T-cell (primary cell): ENCODE measurements around the gene HOXD12. TPM values are rescaled to one million over a fixed set of nuclear protein-coding genes. Genes with fewer than 3 reads are reported as not detected.
A peak's percentile ranks its signal among the peaks of the same experiment; 100 is the strongest.

Experiments used
- ATAC-seq, 4 experiments: fragments of 200-7000 bp in 3 of 4; fragments of 150-1000 bp in 1 of 4; cut with Tn5 transposase; replicated peaks in 1 of 4; 1 replicate in 3 of 4; 2 replicates in 1 of 4; pipeline ENCODE4 v1.10.0; 2021; ENCODE audit warnings: moderate library complexity in 3 of 4, mild to moderate bottlenecking in 2 of 4, moderate number of reproducible peaks in 1 of 4
- CTCF ChIA-PET, 2 donors: fragments of 300-600 bp; sonication (Branson Sonifier 250); formaldehyde crosslinking; loops; one replicate each; lab custom pipeline; 2022; ENCODE audit warnings: antibody characterized with exemption in 2 of 2; lab: Charles Lee
- POLR2A ChIA-PET, 2 donors: fragments of 300-600 bp; sonication (Branson Sonifier 250); formaldehyde crosslinking; loops; one replicate each; lab custom pipeline; 2022; ENCODE audit warnings: antibody characterized with exemption in 2 of 2; lab: Charles Lee
- DNase-seq, 35 experiments: peaks; one replicate each; pipeline versions ENCODE4 v3.0.0 to v3.0.0-alpha.2; 2013 to 2023
- H3K27ac ChIP-seq: one replicate; pipeline ENCODE4 v1.5.1; 2013; ENCODE audit warnings: low read length
- H3K27me3 ChIP-seq, 2 experiments: replicated peaks in 1 of 2; 1 replicate in 1 of 2; 2 replicates in 1 of 2; pipeline versions ENCODE4 v1.6.1 to v1.7.0; 2013; ENCODE audit warnings: low read length in 1 of 2, mixed read lengths in 1 of 2; ENCODE audit not compliant: control insufficient read depth in 2 of 2, insufficient read depth in 2 of 2; ENCODE audit errors: extremely low read depth in 1 of 2
- H3K36me3 ChIP-seq, 2 donors: 1 replicate in 1 of 2; 2 replicates in 1 of 2; pipeline versions ENCODE4 v1.6.1 to v1.7.0; 2013; ENCODE audit warnings: low read length in 1 of 2; ENCODE audit not compliant: control insufficient read depth in 2 of 2, insufficient read depth in 1 of 2; ENCODE audit errors: extremely low read depth in 1 of 2
- H3K4me1 ChIP-seq, 2 experiments: 1 replicate in 1 of 2; 2 replicates in 1 of 2; pipeline versions ENCODE4 v1.6.1 to v1.7.0; 2013; ENCODE audit warnings: low read length in 2 of 2, mixed read lengths in 1 of 2; ENCODE audit not compliant: insufficient read depth in 2 of 2, control insufficient read depth in 1 of 2; ENCODE audit errors: extremely low read depth in 1 of 2
- H3K4me3 ChIP-seq, 2 donors: 1 replicate in 1 of 2; 2 replicates in 1 of 2; pipeline versions ENCODE4 v1.5.1 to v1.7.0; 2013; ENCODE audit warnings: mild to moderate bottlenecking in 2 of 2, low read length in 1 of 2, moderate library complexity in 1 of 2; ENCODE audit not compliant: control insufficient read depth in 1 of 2; ENCODE audit errors: extremely low read depth in 1 of 2
- H3K9me3 ChIP-seq: 2 replicates; pipeline ENCODE4 v1.7.0; 2013
- H3K27ac Mint-ChIP-seq, 2 donors: one replicate each; pipeline ENCODE4 v1.8.0; 2020 to 2021; ENCODE audit warnings: mild to moderate bottlenecking in 2 of 2, mixed read lengths in 2 of 2
- H3K27me3 Mint-ChIP-seq, 2 donors: one replicate each; pipeline ENCODE4 v1.8.0; 2021 to 2022; ENCODE audit warnings: mixed read lengths in 2 of 2
- H3K36me3 Mint-ChIP-seq: one replicate; pipeline ENCODE4 v1.8.0; 2021; ENCODE audit warnings: mixed read lengths
- H3K4me1 Mint-ChIP-seq, 3 donors: one replicate each; pipeline ENCODE4 v1.8.0; 2020 to 2022; ENCODE audit warnings: mixed read lengths in 3 of 3, mild to moderate bottlenecking in 1 of 3
- H3K4me3 Mint-ChIP-seq, 3 donors: one replicate each; pipeline ENCODE4 v1.8.0; 2020 to 2022; ENCODE audit warnings: mild to moderate bottlenecking in 3 of 3, mixed read lengths in 3 of 3, moderate library complexity in 3 of 3
- H3K9me3 Mint-ChIP-seq, 3 donors: one replicate each; pipeline ENCODE4 v1.8.0; 2020 to 2022; ENCODE audit warnings: mixed read lengths in 3 of 3
- WGBS: methylation state at CpG from one replicate; pipeline ENCODE4 v1.1.5; 2013; ENCODE audit warnings: missing lambda C conversion rate; ENCODE audit not compliant: insufficient coverage; 5-methylcytosine and 5-hydroxymethylcytosine counted together
- total RNA-seq, 35 experiments: library from RNA in 6 of 35; stranded (reverse) in 6 of 35; fragments of 120-200 nt in 1 of 35; gene quantifications; one replicate each; pipeline versions ENCODE4 v1.2.1 to v1.2.4 and lab custom pipeline; 2013 to 2026

The HOXD12 gene
- total RNA-seq, 5 donors from 2014 or later (not counting 1 experiment from before 2014, with no cell fraction given), result not detected

DNA sequence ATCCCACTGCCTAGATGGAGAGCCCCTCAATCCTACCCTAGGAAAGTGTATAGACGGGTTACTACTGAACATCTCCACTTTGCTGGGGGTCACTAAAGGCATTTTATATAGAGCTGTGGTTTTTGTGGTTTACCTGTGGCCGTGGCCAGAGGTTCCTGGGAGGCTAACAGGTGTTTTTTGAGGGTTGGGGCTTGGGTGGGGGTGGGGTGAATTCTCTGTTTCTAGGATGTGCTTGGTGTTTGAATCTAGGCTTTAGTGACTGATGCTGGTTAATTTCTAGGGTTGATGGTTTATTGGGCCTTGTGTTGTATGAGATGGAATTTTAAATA, 37.6 kb downstream of the HOXD12 start:
- Histone ChIP-seq H3K4me3 (peak overlapping the region in 1 of 2 donors; percentile 74), H3K4me1 (peaks cover 7 to 45% of the 10 kb centered on the region in 2 experiments), H3K27ac (no peak overlapping the region), H3K27me3 (peaks cover 53 to 82% of the 10 kb centered on the region in 2 experiments), H3K9me3 (peaks cover 6% of the 10 kb centered on the region), H3K36me3 (no peaks in the 10 kb centered on the region)
- ATAC-seq, result no peak
- CTCF ChIA-PET, result interaction anchor here in 1 of 2 donors (0.6 kb wide), 2 partner anchors 57 to 1630 kb away, joined by 3 read pairs; no protein-coding TSS in a partner anchor
- H3K36me3 Mint-ChIP-seq, result no peaks in the 10 kb centered on the region
- POLR2A ChIA-PET, result no interaction called here
- peaks cover 33 to 49% (median 46%) of the 10 kb centered on the region in 3 donors for H3K4me1 Mint-ChIP-seq
- no peak for DNase-seq
- no peak overlapping the region for H3K27ac Mint-ChIP-seq
- 0% methylated on average over 1 of the region's 2 CpGs for WGBS
- H3K4me3 Mint-ChIP-seq, result peak overlapping the region in 1 of 3 donors; percentile 69
- peaks cover 84 to 92% of the 10 kb centered on the region in 2 donors for H3K27me3 Mint-ChIP-seq
- peaks cover 0 to 9% (median 4%) of the 10 kb centered on the region in 3 donors for H3K9me3 Mint-ChIP-seq

DNA sequence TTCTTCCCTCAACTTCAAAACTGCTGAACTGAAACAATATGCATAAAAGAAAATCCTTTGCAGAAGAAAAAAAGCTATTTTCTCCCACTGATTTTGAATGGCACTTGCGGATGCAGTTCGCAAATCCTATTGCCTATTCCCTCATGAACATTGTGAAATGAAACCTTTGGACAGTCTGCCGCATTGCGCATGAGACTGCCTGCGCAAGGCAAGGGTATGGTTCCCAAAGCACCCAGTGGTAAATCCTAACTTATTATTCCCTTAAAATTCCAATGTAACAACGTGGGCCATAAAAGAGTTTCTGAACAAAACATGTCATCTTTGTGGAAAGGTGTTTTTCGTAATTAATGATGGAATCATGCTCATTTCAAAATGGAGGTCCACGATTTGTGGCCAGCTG, 38.3 kb downstream of the HOXD12 start:
- peaks cover 6% of the 10 kb centered on the region for H3K9me3 ChIP-seq
- CTCF ChIA-PET, result interaction anchor here (0.5 to 0.6 kb wide), 2 partner anchors 359 to 469 kb away, joined by 3 read pairs; no protein-coding TSS in a partner anchor
- ATAC-seq (no peak), DNase-seq (no peak)
- no peak overlapping the region for H3K27ac ChIP-seq
- H3K4me1 Mint-ChIP-seq, result peaks cover 29 to 42% (median 42%) of the 10 kb centered on the region in 3 donors
- H3K27me3 ChIP-seq, result peaks cover 53 to 82% of the 10 kb centered on the region in 2 experiments
- H3K9me3 Mint-ChIP-seq, result peaks cover 0 to 9% (median 4%) of the 10 kb centered on the region in 3 donors
- H3K36me3 Mint-ChIP-seq, result no peaks in the 10 kb centered on the region
- H3K36me3 ChIP-seq, result no peaks in the 10 kb centered on the region
- H3K27ac Mint-ChIP-seq, result no peak overlapping the region
- WGBS, result 56% methylated on average over 3 of the region's 8 CpGs
- H3K4me1 ChIP-seq, result peaks cover 5 to 38% of the 10 kb centered on the region in 2 experiments
- H3K4me3 ChIP-seq, result no peak overlapping the region
- POLR2A ChIA-PET, result no interaction called here
- peak overlapping the region in 1 of 3 donors; percentile 69 for H3K4me3 Mint-ChIP-seq
- peaks cover 81 to 92% of the 10 kb centered on the region in 2 donors for H3K27me3 Mint-ChIP-seq

DNA sequence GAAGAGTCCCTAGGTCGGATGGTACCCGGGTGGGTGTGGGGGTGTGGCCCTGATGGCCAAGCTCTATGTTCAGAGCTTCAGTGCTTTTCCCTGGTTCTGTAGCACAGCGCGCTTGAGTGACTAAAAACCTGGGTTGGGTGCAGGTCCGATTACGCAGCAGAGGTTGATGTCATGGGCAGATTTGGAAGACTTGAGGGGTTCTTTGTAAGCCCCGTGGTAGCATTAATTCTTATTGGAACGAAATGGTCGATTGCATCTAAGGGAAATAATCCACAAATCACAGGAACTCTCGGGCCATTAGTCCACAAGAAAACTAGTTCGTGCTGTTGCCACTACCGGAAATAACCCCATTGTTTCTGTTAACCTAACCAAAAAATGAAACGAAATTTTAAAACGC, 38.9 kb downstream of the HOXD12 start:
- peaks cover 29 to 42% (median 40%) of the 10 kb centered on the region in 3 donors for H3K4me1 Mint-ChIP-seq
- H3K36me3 Mint-ChIP-seq, result no peaks in the 10 kb centered on the region
- Histone ChIP-seq H3K27me3 (peaks cover 49 to 82% of the 10 kb centered on the region in 2 experiments), H3K9me3 (peaks cover 6% of the 10 kb centered on the region), H3K36me3 (no peaks in the 10 kb centered on the region), H3K4me1 (peaks cover 5 to 38% of the 10 kb centered on the region in 2 experiments), H3K4me3 (peak overlapping the region in 1 of 2 donors; percentile 30), H3K27ac (no peak overlapping the region)
- DNase-seq (no peak), ATAC-seq (no peak)
- CTCF ChIA-PET, result interaction anchor here (0.5 to 3.7 kb wide), 3 partner anchors 183 to 359 kb away, joined by 3 to 31 read pairs (median 3); no protein-coding TSS in a partner anchor
- WGBS, result 12% methylated on average over 10 of the region's 14 CpGs
- H3K4me3 Mint-ChIP-seq, result peak overlapping the region in 1 of 3 donors; percentile 55
- H3K27me3 Mint-ChIP-seq, result peaks cover 79 to 92% of the 10 kb centered on the region in 2 donors
- POLR2A ChIA-PET, result no interaction called here
- peaks cover 0 to 9% (median 4%) of the 10 kb centered on the region in 3 donors for H3K9me3 Mint-ChIP-seq
- H3K27ac Mint-ChIP-seq, result peak overlapping the region; percentile 26 to 52

DNA sequence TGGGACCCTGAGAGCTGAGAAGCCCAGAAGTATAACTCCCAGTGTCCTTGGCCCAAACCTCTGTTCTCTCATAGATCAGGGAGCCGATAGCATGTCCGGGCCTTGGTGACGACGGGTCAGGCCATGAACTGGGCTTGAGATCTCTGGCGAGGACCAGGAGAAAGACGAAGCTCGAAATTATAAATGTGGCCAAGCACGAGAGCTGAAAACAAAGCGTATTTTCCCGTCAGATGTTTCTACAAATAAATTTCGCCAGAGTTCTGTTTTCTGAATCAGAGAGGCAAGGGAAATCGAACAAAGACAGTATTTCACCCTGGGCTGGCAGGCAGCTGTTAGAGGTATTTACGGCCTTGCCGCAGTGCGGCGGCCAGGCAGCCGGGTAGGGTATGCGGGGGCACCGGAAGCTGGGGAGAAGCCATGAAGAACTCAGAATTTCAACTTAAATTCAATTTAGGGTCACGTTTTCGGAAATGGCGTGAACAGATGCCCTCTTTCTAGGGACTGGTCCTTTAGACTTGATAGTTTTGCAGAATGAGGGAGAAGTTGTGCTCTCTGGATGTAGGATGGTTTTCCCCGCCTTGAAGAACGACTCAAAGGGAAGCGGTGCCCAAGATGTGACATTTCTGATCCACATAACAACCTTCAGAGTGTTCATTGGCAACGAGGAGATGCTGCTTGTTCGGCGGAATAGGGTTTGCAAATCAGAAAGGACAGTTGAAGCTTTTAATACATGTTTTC, 39.5 kb downstream of the HOXD12 start:
- DNase-seq (no peak), ATAC-seq (no peak)
- peak overlapping the region in 1 of 2 donors; percentile 31 for H3K27ac Mint-ChIP-seq
- peaks cover 79 to 92% of the 10 kb centered on the region in 2 donors for H3K27me3 Mint-ChIP-seq
- 15% methylated on average over 23 of the region's 28 CpGs for WGBS
- peaks cover 0 to 9% (median 4%) of the 10 kb centered on the region in 3 donors for H3K9me3 Mint-ChIP-seq
- H3K27me3 ChIP-seq, result peaks cover 47 to 81% of the 10 kb centered on the region in 2 experiments
- ChIA-PET POLR2A (interaction anchor here in 1 of 2 donors (0.6 kb wide), 1 partner anchor 446 kb away, joined by 4 read pairs; no protein-coding TSS in a partner anchor), CTCF (interaction anchor here (0.7 to 3.7 kb wide), 7 partner anchors 16 to 498 kb away, joined by 3 to 31 read pairs (median 4); no protein-coding TSS in a partner anchor)
- peak overlapping the region in 2 of 3 donors; percentile 21 to 55 for H3K4me3 Mint-ChIP-seq
- no peak overlapping the region for H3K27ac ChIP-seq
- peak overlapping the region in 1 of 2 donors; percentile 30 for H3K4me3 ChIP-seq
- H3K36me3 ChIP-seq, result no peaks in the 10 kb centered on the region
- H3K9me3 ChIP-seq, result peaks cover 6% of the 10 kb centered on the region
- H3K36me3 Mint-ChIP-seq, result no peaks in the 10 kb centered on the region
- peaks cover 29 to 42% (median 40%) of the 10 kb centered on the region in 3 donors for H3K4me1 Mint-ChIP-seq
- H3K4me1 ChIP-seq, result peaks cover 5 to 38% of the 10 kb centered on the region in 2 experiments

DNA sequence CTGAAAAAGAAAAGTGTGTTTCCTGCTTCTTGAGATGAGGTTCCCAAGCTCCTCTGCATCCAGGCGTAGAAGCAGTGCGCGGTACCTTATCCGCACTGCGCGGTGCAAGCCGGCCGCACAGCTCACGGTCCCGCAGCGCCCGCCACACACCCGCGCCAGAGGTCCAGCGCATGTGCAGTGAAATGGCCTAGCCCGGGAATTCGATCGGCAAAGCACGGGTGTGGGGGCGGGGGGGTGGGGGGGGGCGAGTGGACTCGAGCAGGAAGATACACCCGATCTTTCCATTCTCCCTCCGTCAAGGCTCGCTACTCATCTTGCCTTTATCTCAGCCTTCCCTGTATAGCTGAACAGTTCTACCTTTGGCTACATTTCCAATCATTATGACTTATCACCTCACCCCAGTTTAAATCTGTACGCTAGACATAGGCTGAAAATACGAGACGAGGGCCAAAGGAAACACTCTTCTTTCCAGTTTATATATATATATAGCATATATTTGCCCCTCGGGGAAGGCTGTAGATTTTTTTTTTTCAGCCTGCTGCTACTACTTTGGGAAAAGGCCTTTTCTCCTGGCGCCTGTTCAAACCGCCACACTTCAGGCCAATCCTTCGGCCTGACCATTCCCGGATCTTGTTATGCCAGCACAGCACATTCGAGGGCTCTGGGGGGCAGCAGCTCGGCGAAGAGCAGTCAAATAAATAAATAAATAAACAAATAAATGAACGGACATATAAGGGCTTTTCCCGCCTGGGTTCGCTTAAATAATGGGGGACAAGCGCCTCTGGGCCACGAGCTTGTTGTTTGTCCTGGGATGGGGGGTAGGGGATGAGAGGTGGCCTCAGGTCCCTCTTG, 40.3 kb downstream of the HOXD12 start:
- peaks cover 5 to 38% of the 10 kb centered on the region in 2 experiments for H3K4me1 ChIP-seq
- no peak overlapping the region for H3K27ac ChIP-seq
- peaks cover 6% of the 10 kb centered on the region for H3K9me3 ChIP-seq
- ATAC-seq, result no peak
- Mint-ChIP-seq H3K4me3 (peak overlapping the region in 1 of 3 donors; percentile 55), H3K27me3 (peaks cover 78 to 92% of the 10 kb centered on the region in 2 donors), H3K4me1 (peaks cover 29 to 42% (median 40%) of the 10 kb centered on the region in 3 donors), H3K9me3 (peaks cover 0 to 9% (median 4%) of the 10 kb centered on the region in 3 donors), H3K36me3 (no peaks in the 10 kb centered on the region), H3K27ac (no peak overlapping the region)
- 31% methylated on average over 9 of the region's 41 CpGs for WGBS
- peak overlapping the region in 1 of 2 donors; percentile 42 for H3K4me3 ChIP-seq
- ChIA-PET CTCF (interaction anchor here (0.6 to 3.7 kb wide), 40 partner anchors 7 to 1627 kb away, joined by 3 to 31 read pairs (median 5); partner anchors contain the start of gene LNPK (in 1 of the 2)), POLR2A (interaction anchor here in 1 of 2 donors (0.6 kb wide), 3 partner anchors 8 to 445 kb away, joined by 3 to 7 read pairs (median 4); no protein-coding TSS in a partner anchor)
- peaks cover 41 to 79% of the 10 kb centered on the region in 2 experiments for H3K27me3 ChIP-seq
- H3K36me3 ChIP-seq, result no peaks in the 10 kb centered on the region
- DNase-seq, result no peak
